GM12878 (cell line): ENCODE data around the gene POGLUT3. TPM values are rescaled to one million over a fixed set of nuclear protein-coding genes. Genes with fewer than 3 reads are reported as not detected.

Experiments used
- BRCA1 ChIP-seq: IDR thresholded peaks from 2 replicates; pipeline ENCODE4 v1.6.1; 2011; ENCODE audit warnings: low read depth, low read length, improper control_type of control experiment
- CBX5 ChIP-seq: sonication (generic); IDR thresholded peaks from 2 replicates; pipeline ENCODE4 v1.6.1; 2016; ENCODE audit warnings: low read depth, moderate library complexity, mild to moderate bottlenecking, inconsistent platforms
- CEBPB ChIP-seq, 2 experiments: fragments of 150-350 bp in 1 of 2; IDR thresholded peaks; 2 replicates each; pipeline ENCODE4 v1.6.1; 2012 to 2014; ENCODE audit warnings: low read depth in 2 of 2, low read length in 2 of 2, borderline replicate concordance in 1 of 2, inconsistent platforms in 1 of 2
- CTCF ChIP-seq, 3 experiments: IDR thresholded peaks in 2 of 3; conservative IDR thresholded peaks in 1 of 3; 2 replicates each; pipeline ENCODE4 v1.5.1; 2011; ENCODE audit warnings: low read depth in 3 of 3, low read length in 3 of 3, mild to moderate bottlenecking in 3 of 3, control low read depth in 2 of 3, moderate library complexity in 2 of 3, inconsistent platforms in 1 of 3, mixed read lengths in 1 of 3; ENCODE audit not compliant: control insufficient read depth in 2 of 3, insufficient read depth in 1 of 3; ENCODE audit errors: extremely low read depth in 1 of 3
- E2F8 ChIP-seq: fragments of 450-650 bp; IDR thresholded peaks from 2 replicates; pipeline ENCODE4 v1.6.1; 2018; ENCODE audit warnings: mild to moderate bottlenecking, low read depth, moderate library complexity; ENCODE audit not compliant: partially characterized antibody
- ESRRA ChIP-seq: IDR thresholded peaks from 2 replicates; pipeline ENCODE4 v1.6.1; 2012; ENCODE audit warnings: mild to moderate bottlenecking, low read length, improper control_type of control experiment
- ETV6 ChIP-seq, 2 experiments: fragments of 450-650 bp in 1 of 2; IDR thresholded peaks in 1 of 2; conservative IDR thresholded peaks in 1 of 2; 2 replicates each; pipeline ENCODE4 v1.6.1; 2014; ENCODE audit warnings: antibody characterized with exemption in 1 of 2, borderline replicate concordance in 1 of 2, low read depth in 1 of 2, mild to moderate bottlenecking in 1 of 2, moderate library complexity in 1 of 2
- IRF4 ChIP-seq: IDR thresholded peaks from 2 replicates; pipeline ENCODE4 v1.6.1; 2011; ENCODE audit warnings: low read depth, low read length
- MXI1 ChIP-seq: fragments of 150-350 bp; IDR thresholded peaks from 2 replicates; pipeline ENCODE4 v1.6.1; 2011; ENCODE audit warnings: low read depth, mild to moderate bottlenecking, inconsistent platforms, low read length, improper control_type of control experiment
- MYC ChIP-seq: IDR thresholded peaks from 2 replicates; pipeline ENCODE4 v1.6.1; 2011; ENCODE audit warnings: mild to moderate bottlenecking, low read length, moderate library complexity, inconsistent platforms; ENCODE audit not compliant: insufficient read depth, insufficient replicate concordance, insufficient read length, severe bottlenecking
- RBBP5 ChIP-seq: fragments of 200-600 bp; sonication (generic); conservative IDR thresholded peaks from 2 replicates; pipeline ENCODE4 v1.6.1; 2016
- REST ChIP-seq: IDR thresholded peaks from 2 replicates; pipeline ENCODE4 v1.6.1; 2012; ENCODE audit warnings: mild to moderate bottlenecking, low read depth, low read length
- SMAD1 ChIP-seq: fragments of 450-650 bp; IDR thresholded peaks from 2 replicates; pipeline ENCODE4 v1.6.1; 2018; ENCODE audit warnings: mild to moderate bottlenecking, low read depth; ENCODE audit not compliant: partially characterized antibody
- YY1 ChIP-seq: IDR thresholded peaks from 2 replicates; pipeline ENCODE4 v1.6.1; 2011; ENCODE audit warnings: low read depth, mild to moderate bottlenecking, low read length
- ZBTB4 ChIP-seq: fragments of 450-650 bp; formaldehyde crosslinking; IDR thresholded peaks from 2 replicates; pipeline ENCODE4 v1.4.0; 2022; ENCODE audit warnings: mild to moderate bottlenecking, moderate library complexity
- ZNF274 ChIP-seq: IDR thresholded peaks from one replicate; pipeline ENCODE4 v1.8.0; 2011; ENCODE audit not compliant: insufficient read length, insufficient read depth
- ZZZ3 ChIP-seq: IDR thresholded peaks from 2 replicates; pipeline ENCODE4 v1.6.1; 2011; ENCODE audit warnings: low read depth; ENCODE audit not compliant: control insufficient read depth, insufficient read length
- polyA plus RNA-seq, 11 experiments: library from polyadenylated mRNA; depleted of rRNA in 4 of 11; unstranded in 6 of 11; stranded (reverse) in 5 of 11; fragments of >200 nt; fragmentation: Nextera tagmentation in 4 of 11; fragmentation: Illumina TruSeq in 1 of 11; extraction: Ambion mirVana in 4 of 11; extraction: Trizol in 1 of 11; gene quantifications; 1 replicate in 1 of 11; 2 replicates in 10 of 11; pipeline versions ENCODE4 v1.2.1 to v1.2.3, GENCODE V29; 2011 to 2016; ENCODE audit warnings: inconsistent platforms in 2 of 11, missing spikeins in 2 of 11, low read depth in 1 of 11
- total RNA-seq, 4 experiments: library from RNA; depleted of rRNA in 3 of 4; stranded (reverse); fragments of >200 nt in 3 of 4; fragmentation: Illumina TruSeq in 1 of 4; extraction: Trizol in 1 of 4; gene quantifications; 2 replicates each; pipeline versions ENCODE4 v1.2.1 to v1.2.3, GENCODE V29; 2013 to 2021

Gene POGLUT3
- total and polyA plus RNA-seq, 10 of the 15 experiments (the other 5 are each of a cell fraction or from before 2014, with no cell fraction given), result 3.7 to 21.5 (median 12.9) TPM

GRCh38 chr11:108467091-108467823, 30.9 kb downstream of the POGLUT3 start, which contains the start of gene C11orf65 (continued):
- TF ChIP-seq MYC (no peak), BRCA1 (no peak), ZZZ3 (no peak), ETV6 (conservative IDR thresholded peaks at IDR 0.05 in 1 of 2, IDR thresholded peaks at IDR 0.05 in 1 of 2; ENCODE audit: borderline replicate concordance in 1 of 2, low read depth in 1 of 2) (no peak), CEBPB (IDR thresholded peaks at IDR 0.05; ENCODE audit: borderline replicate concordance in 1 of 2, low read depth in 2 of 2, low read length in 2 of 2) (no peak), ESRRA (no peak), IRF4 (no peak), MXI1 (peak; percentile 47; the same call in 1 of the 2 replicates), RBBP5 (no peak), SMAD1 (peak; percentile 52), REST (no peak), ZBTB4 (CRISPR knock-in tag) (no peak), CBX5 (0 out of 2 replicates have a peak, but pooled peaks have one; percentile 25), YY1 (peak; percentile 10; the same call in 1 of the 2 replicates), ZNF274 (no peak), E2F8 (peak; percentile 28), CTCF (IDR thresholded peaks at IDR 0.05 in 2 of 3, conservative IDR thresholded peaks at IDR 0.05 in 1 of 3; ENCODE audit: control insufficient read depth in 2 of 3, extremely low read depth in 1 of 3, insufficient read depth in 1 of 3, low read depth in 3 of 3, low read length in 3 of 3) (no peak)
